Right ventricle myocardium inferior (tissue), 1 donor: ENCODE results near the gene MAP3K3. TPM values are rescaled to one million over a fixed set of nuclear protein-coding genes. Genes with fewer than 3 reads are reported as not detected.
A peak's percentile ranks its signal among the peaks of the same experiment; 100 is the strongest.

Experiments used
- ATAC-seq: fragments of 200-7000 bp; cut with Tn5 transposase; one replicate; pipeline ENCODE4 v1.9.1; 2020; ENCODE audit warnings: mild to moderate bottlenecking, moderate library complexity
- DNase-seq: peaks from one replicate; pipeline ENCODE4 v3.0.0; 2021; ENCODE audit errors: missing footprints
- intact Hi-C: fragments of 100-400 bp; cut with DNase I; formaldehyde crosslinking; loops from one replicate; pipeline ENCODE4 v1.11.0; 2022
- total RNA-seq: library from RNA; stranded (reverse); fragmentation: NEBNext Ultra II Directional; extraction: Animal tissue kit (Norgen Biotek cat#: 25700); gene quantifications from one replicate; pipeline ENCODE4 v1.2.1, GENCODE V29; 2021
- donor health status: DM: no; HTN: yes; CAD: no; lungs with severe emphysema.

Gene MAP3K3
- total RNA-seq, 1 donor from 2014 or later = 38.4 TPM

DNA sequence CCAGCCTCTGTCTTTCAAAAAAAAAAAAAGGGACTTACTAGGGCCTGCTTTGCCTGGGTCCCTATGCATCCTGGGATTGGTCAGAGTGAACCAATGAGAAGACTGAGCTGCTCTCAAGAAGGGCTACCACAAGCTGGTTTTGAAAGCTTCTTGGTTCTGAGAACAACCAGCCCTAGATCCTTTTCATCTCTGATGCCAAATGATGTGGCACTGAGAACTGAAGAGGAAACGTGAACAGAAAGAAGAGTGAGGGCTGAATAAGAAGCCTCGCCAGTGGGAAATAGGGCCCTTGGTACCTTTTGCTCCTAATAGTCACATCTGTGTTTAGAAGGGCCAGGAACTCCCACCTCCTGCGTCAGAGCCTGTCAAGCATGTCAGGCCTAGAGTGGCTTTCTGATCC, 10.9 kb upstream of the MAP3K3 start:
- ATAC-seq (no peak), DNase-seq (no peak)
- intact Hi-C loops = no loop called here

DNA sequence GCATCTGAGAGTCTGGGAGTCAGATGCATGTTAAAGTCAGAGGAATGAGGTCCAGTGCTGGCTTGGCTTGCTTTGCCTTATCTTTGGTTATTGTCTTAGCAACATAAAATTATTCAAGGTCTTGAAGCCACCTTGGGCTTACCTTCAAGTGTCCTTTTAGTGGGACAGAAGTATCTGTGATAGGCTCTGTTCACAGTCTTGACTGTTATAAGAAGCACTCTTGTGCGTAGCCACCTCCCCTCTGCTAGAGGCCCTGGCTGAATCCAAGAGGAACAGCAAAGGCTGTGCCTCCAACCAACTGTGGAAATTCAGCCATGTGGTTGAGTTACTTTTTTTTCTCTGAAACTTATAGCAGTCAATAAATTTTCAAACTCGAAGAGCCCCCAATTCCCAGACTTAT, 8.6 kb upstream of the MAP3K3 start:
- intact Hi-C loops = loop anchor here (2.0 kb wide), 1 partner anchor 189 kb away; no protein-coding TSS in a partner anchor

DNA sequence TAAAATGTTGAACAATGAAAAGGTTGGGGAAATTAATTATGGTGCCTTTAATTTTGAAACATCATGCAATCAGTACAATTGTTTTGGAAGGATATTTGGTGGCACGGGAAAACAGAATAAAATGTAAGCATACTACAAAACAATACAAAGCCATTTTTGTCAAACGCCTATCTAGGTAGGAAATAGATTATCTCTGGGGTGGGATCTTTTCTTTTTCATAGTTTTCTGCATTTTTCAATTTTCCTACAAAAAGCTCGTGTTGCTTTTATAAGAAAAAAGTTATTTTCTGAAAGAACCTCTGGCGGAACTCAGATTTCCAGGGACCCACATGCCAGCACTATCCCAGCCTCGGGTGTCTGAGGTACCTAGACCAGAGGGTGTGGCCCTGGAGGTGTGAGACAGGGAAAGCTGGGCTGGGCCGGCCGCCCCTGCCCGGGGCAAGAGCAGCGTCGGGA, 961 bp upstream of the MAP3K3 start:
- DNase-seq = no peak
- intact Hi-C loops = loop anchor here (5.0 kb wide), 1 partner anchor 76 kb away; no protein-coding TSS in a partner anchor
- ATAC-seq = no peak

More for the DNA sequence above, 8.6 kb upstream of the MAP3K3 start:
- no peak for DNase-seq
- no peak for ATAC-seq

DNA sequence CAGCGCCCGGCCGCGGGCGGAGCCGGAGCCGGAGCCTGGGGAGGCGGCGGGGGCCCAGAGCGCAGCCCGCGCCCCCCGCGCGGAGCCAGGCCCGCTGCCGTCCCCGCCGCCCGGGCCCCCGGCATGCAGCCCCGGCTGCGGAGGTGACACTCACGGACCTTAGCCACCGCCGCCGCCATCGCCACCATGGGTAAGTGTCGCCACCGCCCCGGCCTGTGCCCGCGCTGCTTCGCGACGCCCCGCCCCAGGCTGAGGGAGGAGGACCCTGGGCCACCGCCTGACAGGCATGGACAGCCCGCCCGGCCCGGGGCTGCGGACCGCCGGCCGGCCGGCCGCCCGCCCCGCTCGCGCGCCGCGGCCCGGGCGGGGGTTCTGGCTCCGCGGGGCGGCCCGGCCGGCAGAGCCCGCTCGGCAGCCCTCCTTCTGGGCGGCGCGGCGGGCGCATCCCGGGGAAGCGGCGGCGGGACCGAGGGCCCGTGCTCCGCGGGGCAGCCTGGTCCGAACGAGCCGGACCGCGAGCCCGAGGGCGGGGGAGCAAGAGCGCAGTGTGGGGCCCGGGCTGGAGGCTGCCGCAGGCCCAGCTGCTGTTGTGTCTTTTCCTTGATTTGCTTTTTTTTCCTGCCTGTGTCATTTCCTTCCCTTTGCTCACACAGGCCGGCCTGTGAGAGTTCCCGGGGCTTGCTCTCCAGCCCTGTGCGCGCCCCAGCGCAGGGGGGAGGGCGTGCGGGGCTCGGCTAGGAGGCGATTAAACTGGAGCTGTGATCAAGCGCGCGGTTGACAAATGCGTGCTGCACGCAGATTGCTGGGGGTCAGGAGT, 565 bp downstream of the MAP3K3 start:
- DNase-seq (peak; percentile 92), ATAC-seq (no peak)
- intact Hi-C loops = loop anchor here (5.0 kb wide), 1 partner anchor 75 kb away; no protein-coding TSS in a partner anchor

DNA sequence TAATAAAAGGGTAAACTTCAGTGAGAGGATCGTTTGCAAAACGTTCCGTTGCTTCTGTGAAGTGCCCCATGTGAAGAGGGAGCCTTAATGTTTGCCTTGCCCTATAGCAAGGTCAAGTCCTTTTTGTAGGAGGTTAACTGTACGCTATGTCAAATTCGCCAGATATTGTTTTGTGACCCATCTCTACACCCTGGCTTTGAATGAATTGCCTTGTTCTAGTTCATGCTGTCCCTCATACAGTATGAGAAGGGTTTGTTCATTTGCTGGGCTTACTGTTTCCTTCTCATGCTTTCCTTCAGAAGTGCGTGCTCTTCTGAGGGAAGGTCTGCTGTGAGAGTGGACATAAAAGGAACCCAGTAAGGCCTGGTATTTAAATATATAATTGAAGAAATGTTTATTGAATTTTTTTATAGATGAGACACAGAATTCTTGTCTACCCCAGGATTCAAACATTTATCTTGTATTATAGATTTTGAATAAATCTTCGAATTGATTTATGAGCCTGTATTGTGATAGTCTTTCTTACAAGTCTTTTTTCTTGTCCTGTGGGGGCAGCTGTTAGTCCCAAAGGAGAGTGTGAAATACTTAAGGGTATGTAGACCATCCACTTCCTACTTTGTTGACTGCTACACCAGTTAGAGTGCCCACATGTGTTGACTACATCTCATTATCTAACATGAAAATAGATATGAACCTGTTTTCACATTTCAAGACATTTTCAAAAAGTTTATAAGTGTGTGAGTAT, 1.7 kb downstream of the MAP3K3 start:
- intact Hi-C loops = loop anchor here (5.0 kb wide), 1 partner anchor 73 kb away; no protein-coding TSS in a partner anchor
- no peak for DNase-seq
- no peak for ATAC-seq

DNA sequence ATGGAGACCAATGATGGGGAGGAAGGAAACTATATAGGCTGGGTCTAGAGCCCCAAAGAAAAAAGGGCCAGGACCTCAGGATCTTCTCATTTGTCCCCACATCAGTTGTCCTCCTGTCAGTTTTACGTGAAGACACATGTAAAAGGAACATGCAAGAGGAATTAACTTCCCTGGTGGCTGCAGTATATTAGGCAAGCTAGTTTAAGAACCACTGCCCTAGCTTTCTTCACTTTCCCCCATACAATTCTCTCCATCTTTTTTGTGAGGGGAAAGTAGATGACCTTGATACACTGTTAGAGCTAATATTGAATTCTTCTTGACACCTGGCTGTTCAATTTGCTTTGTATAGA, 2.3 kb downstream of the MAP3K3 start:
- no peak for DNase-seq
- intact Hi-C loops = loop anchor here (5.0 kb wide), 1 partner anchor 73 kb away; no protein-coding TSS in a partner anchor

DNA sequence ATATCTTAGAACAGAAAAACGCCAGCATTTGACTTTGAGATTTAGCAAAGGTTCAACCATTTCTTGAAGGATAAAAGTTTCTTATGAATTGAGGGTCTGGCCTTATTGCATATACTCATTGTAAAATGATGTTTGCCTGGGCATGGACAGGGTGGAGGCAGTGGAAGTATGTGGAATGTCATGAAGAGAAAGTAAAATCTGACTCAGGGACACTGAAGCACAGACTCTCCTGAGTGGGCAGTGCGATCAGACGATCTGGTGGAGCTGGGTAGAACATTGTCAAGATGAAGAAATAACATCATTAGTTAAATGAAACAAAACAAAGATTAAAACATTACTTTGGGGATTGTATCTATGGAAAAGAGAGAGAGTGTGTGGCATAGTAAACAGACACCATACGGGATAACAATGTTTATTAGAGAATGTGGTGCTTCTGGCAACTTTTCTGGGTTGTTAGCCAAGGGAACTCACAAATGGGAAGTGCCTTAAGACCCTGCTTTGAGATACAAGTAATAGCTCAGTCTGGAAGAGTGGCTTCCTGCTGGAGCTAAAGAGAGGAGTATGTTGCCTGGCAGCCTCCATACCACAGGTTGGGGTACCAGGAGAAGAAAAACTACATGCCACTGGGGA, 4.4 kb downstream of the MAP3K3 start:
- ATAC-seq (no peak), DNase-seq (no peak)
- intact Hi-C loops = no loop called here

More for the DNA sequence above, 2.3 kb downstream of the MAP3K3 start:
- no peak for ATAC-seq

DNA sequence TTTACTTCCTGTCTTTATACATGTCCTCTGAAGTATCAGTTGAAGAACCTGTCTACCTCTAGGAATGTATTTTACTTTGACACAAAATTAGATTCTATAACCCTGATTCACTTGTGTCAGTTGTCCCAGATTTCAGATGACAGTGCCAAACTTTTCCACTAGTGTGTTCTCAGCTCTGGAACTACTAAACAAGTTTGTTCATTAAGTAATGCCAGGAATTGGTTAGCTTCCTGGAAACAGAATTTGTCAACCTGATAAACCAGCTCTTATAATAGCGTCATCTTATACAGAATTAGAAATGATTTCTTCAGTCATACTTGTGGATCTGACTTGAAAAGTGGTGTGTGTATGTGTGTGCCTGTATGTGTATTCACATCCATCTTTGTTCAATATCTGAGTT, 7.4 kb downstream of the MAP3K3 start:
- ATAC-seq (peak; percentile 27), DNase-seq (no peak)
- intact Hi-C loops = no loop called here

DNA sequence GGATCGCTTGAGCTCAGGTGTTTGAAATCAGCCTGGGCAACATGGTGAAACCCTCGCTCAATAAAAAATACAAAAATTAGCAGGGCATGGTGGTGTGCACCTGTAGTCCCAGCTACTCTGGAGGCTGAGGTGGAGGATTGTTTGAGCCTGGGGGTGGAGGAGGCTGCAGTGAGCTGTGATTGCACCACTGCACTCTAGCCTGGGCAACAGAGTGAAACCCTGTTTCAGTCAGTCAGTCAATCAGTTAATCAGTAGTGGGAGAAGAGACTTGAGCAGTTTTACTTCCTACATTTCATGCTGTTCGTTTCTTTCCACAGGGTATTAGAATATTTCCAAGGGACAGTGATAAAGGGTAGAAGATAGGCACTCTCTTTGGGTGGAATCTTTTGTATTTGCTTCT, 8.8 kb downstream of the MAP3K3 start:
- intact Hi-C loops = no loop called here
- no peak for DNase-seq
- no peak for ATAC-seq

DNA sequence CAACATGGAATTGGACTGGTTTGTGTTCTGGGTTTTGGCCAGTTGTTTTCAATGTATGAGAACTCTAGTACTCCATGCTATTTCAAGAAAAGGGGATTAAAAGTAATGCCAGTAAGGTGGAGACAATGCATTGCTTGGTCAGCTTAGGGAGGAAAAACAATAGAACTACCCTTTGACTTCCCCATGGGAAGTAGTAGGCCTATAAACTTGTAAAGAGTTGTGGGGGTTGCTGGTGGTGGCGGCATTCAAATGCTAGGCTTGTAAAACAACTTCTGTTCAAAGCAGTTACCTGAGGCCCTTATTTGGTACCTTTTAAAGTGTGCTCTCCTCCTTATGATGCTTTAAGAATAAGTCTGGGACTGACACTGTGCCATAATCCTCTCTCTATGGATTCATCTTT, 9.4 kb downstream of the MAP3K3 start:
- intact Hi-C loops = no loop called here
- ATAC-seq (no peak), DNase-seq (no peak)

DNA sequence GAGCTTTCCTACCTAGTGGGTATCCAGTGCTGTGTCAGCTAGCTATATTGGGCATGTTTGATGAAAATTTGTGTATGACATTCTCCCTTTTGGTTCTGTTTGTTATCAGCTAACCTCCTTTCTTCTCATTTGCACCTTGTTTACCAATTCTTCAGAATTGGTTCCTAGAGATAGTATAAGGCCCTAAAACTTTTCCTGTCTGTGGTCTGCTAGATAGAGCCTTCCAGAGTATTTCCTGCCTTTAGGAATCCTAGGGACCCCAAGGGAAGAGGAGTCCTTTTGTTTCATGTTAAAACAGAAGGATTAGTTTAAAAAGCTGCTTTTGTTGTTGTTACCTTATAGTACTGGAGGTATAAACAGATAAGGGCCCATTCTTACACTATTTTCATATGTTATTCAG, 11.5 kb downstream of the MAP3K3 start:
- intact Hi-C loops = no loop called here
- no peak for DNase-seq
- no peak for ATAC-seq

DNA sequence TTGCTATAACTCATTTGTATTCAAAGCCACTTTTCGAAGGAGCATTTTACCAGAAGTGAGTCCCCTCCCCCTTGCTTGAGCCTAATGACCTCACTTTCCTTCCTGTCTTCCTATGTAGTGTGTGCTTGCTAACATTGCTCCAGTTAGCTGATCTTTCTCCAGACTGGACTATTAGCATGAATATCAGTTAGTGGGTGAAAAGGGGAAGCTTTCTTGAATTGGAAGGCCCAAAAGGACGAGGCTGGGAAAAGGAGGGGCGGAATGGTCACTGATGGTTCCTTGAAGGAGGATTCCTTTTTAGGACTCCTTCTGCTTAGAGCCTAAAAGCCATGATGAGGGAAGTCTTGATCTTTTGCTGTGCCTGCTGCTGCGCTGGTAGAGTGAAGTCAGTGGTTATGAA, 11.9 kb downstream of the MAP3K3 start:
- DNase-seq (no peak), ATAC-seq (peak; percentile 38)
- intact Hi-C loops = no loop called here

DNA sequence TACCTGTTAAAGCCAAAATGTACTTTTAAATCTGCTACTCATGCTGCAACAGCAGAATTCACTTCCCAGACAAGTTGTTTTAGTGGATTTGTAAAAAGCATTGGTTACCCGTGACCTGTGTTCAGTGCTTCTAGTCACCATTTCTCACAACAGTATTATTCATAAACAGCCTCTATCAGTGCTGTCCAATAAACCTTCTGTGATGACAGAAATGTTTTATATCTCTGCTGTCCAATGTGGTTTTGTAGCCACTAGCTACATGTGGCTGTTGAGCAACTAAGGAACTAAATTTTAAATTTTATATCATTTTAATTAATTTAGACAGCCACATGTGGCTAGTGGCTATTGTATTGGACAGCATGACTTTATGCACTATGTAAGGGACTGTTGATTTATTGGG, 12.6 kb downstream of the MAP3K3 start:
- DNase-seq (no peak), ATAC-seq (no peak)
- intact Hi-C loops = no loop called here

DNA sequence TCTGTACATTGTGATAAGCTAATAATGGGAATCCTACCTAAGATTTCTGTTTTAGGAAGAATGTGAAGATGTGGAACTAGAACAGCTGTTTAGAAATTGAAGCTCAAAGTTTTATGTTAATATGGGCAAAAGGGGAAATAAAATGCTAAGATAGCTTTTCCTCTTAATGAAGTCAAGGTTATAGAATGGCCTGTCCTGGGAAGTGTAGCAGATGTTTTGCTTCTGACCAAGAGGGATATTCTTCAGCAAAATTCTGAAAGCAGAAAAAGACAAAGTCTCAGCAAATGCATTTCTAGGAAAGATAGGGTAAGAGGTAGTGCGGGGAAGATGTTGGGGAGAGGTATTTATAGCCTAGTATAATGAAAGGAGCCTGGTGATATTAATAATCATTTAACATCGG, 13.1 kb downstream of the MAP3K3 start:
- no peak for DNase-seq
- no peak for ATAC-seq
- intact Hi-C loops = no loop called here

DNA sequence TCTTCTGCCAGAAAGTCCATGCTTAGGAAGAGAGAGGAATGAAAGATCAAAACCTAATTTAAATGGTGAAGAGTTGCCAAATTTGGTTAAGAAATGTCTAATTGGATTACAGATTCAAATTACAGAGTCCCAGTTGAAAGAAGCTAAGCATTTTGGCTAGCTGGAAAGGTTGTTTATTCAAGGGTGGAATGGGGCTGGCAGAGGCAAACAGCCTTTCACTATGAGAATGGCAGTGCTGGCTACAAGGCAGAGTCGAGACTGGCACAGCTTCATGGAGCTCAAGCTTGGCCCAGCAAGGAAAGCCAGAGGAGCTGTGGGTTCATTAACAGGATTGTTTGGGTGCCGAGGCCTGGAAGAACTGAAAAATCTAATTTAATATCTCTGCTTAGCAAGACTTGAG, 13.6 kb downstream of the MAP3K3 start:
- no peak for ATAC-seq

DNA sequence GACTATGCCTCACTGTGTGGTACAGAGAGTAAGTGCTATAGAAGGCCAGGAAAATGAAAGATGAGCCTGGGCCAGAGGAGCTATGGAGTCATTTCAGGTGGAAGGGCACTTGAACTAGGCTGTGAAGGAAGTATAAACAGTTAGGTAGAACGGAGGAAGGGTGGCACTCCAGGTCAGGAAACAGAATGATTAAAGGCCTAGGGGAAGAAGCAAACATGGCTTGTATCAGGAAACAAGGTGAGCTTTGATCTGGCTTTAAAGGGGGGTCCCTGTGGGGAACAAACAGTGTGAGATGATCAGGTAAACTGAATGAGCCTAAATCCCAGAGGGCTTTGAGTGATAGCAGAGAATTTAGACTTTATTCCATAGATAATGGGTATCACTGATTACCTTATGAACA, 16.9 kb downstream of the MAP3K3 start:
- no peak for ATAC-seq
- intact Hi-C loops = no loop called here
- no peak for DNase-seq

More for the DNA sequence above, 13.6 kb downstream of the MAP3K3 start:
- intact Hi-C loops = no loop called here
- DNase-seq = no peak

DNA sequence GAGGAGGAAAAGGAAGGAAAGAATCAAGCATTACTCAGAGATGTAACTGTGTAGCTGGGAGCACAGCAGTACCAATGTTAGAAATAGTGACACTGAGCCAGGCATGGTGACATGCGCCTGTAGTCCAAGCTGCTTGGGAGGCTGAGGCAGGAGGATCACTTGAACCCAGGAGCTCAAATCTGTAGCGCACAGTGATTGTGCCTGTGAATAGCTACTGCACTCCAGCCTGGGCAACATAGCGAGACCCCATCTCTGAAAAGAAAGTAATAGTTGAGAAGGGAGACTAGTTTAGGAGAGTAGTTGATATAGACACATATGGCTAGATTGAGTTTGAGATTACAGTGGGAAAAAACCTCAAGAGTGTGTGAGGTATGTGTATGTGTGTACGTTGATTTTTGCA, 17.8 kb downstream of the MAP3K3 start:
- intact Hi-C loops = no loop called here
- DNase-seq = no peak
- no peak for ATAC-seq

DNA sequence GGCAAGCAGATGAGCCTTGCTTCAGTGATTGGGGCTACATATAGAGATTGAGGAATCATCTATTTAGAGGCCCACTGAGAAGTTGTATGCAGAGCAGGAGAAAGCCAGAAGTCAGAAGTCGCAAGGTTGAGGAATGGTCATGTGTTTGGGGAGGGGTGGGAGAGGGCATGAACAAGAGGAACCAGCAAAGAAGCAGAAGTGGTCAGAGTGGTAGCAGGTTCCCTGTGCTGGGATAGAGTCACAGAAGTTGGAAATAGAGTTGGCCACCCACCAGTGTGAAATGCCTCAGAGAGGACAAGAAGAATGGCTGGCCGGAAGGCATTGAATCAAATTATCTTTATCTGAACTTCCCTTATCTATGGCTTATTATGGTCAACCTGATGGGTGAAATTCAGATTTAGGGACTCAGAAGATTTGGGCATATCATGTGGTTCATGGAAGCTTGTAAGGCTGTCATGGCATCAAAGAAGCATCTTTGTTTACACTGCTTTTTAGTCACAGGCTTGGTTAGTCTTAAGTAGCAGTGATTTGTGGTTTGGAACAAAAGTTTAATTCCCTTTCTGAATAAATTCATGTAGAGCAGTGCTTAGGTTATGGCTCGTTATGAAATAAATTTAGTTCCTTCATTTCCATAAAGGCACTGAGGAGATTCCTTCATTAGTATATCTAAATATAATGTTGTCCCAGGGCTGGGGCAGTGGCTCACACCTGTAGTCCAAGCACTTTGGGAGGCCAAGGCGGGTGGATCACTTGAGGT, 19.7 kb downstream of the MAP3K3 start:
- DNase-seq (no peak), ATAC-seq (peak; percentile 78)
- intact Hi-C loops = no loop called here

DNA sequence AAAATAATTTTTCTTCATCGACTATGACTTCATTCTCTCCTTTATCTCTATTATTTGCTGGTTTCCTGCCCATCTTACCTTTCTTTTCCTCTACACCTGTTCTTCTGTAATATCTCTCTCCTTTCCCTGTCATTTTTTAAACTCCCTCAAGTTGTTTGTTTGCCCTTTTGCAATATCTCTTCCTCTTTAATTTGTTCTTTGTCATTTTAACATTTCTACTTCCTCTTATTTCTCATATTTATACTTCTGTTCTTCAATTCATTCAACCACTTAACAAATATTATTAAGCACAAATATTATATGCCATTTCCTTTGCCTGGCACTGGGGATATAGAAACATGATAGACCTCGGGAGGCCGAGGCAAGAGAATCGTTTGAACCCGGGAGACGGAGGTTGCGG, 22.6 kb downstream of the MAP3K3 start:
- intact Hi-C loops = no loop called here
- DNase-seq = no peak

More for the DNA sequence above, 22.6 kb downstream of the MAP3K3 start:
- no peak for ATAC-seq
